Fibroblast of lung (primary cell): ENCODE results near the gene ATP1B1.

Experiments used
- EZH2 ChIP-seq: IDR thresholded peaks from 2 replicates; pipeline ENCODE4 v1.5.1; 2012; ENCODE audit warnings: low read length, control low read depth, mild to moderate bottlenecking; ENCODE audit errors: missing control alignments
- TF ChIP-seq, protein P1 (sequence below), 2 donors: IDR thresholded peaks in 1 of 2; conservative IDR thresholded peaks in 1 of 2; 1 replicate in 1 of 2; 2 replicates in 1 of 2; pipeline ENCODE4 v1.5.1; 2011 to 2012; ENCODE audit warnings: low read length in 2 of 2, control low read depth in 1 of 2, inconsistent platforms in 1 of 2, low read depth in 1 of 2, mild to moderate bottlenecking in 1 of 2

DNA sequence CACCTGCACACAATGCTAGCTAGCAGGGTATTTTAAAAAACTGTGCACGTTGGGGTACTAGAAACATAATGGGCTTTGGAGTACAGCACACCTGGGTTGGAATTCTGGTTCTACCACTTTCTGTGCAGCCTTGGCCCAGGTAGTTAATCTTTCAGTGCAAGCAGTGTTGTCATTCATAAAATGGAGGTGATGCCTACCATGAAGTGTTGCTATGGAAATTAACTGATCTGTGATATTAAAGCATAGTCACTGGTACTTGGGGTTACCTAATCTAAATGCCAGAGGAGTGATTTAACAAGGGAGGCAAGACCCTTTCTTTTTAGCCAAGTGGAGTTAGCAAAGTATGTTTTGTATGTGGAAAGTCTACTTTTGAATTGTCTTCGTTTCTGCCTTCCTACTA is 18.0 kb downstream of the ATP1B1 start:
- TF ChIP-seq, protein P1, sequence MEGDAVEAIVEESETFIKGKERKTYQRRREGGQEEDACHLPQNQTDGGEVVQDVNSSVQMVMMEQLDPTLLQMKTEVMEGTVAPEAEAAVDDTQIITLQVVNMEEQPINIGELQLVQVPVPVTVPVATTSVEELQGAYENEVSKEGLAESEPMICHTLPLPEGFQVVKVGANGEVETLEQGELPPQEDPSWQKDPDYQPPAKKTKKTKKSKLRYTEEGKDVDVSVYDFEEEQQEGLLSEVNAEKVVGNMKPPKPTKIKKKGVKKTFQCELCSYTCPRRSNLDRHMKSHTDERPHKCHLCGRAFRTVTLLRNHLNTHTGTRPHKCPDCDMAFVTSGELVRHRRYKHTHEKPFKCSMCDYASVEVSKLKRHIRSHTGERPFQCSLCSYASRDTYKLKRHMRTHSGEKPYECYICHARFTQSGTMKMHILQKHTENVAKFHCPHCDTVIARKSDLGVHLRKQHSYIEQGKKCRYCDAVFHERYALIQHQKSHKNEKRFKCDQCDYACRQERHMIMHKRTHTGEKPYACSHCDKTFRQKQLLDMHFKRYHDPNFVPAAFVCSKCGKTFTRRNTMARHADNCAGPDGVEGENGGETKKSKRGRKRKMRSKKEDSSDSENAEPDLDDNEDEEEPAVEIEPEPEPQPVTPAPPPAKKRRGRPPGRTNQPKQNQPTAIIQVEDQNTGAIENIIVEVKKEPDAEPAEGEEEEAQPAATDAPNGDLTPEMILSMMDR (conservative IDR thresholded peaks at IDR 0.05 in 1 of 2, IDR thresholded peaks at IDR 0.05 in 1 of 2; ENCODE audit: low read depth in 1 of 2, low read length in 2 of 2): no peak
- no peak for TF ChIP-seq EZH2
